A204.1 (cell line): ENCODE data around the gene MED15.

Experiments used
- FAIRE-seq: peaks from 2 replicates; lab custom pipeline; 2012; peaks lifted over from hg19 to GRCh38; lab: Jason Lieb, UNC

MED15 gene

DNA sequence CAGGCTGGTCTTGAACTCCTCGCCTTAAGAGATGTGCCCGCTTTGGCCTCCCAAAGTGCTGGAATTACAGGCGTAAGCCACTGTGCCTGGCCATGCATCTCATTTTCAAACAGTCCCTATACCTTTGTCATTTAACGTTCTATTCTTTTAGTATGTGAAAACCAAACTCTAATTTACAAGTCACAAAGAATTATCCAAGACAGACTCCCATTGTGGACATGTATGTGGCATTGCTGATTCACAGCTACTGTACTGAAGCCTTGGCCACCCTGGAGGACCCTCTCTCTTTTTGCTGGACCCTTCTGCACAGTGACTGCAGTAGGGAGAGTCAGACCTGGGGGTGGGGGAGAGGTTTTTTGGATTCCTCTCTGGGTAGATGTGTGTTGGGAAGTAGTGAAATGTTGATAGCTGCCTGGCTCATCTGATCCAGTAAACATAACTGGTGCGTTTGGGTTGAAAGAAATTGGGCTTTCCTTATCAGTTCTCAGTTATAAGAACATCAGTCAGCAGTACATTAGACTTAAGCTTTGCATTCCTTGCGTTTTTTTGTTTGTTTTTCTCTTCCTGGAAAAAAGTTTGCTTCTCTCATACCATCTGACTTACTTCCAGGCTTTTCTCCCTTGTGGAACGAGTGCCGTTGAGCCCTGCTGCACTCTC is 65.9 kb downstream of the MED15 start:
- no peak for FAIRE-seq

GRCh38 chr22:20573833-20574615 is 66.6 kb downstream of the MED15 start:
- FAIRE-seq = no peak

GRCh38 chr22:20574920-20575353 is 67.5 kb downstream of the MED15 start:
- FAIRE-seq = no peak

DNA sequence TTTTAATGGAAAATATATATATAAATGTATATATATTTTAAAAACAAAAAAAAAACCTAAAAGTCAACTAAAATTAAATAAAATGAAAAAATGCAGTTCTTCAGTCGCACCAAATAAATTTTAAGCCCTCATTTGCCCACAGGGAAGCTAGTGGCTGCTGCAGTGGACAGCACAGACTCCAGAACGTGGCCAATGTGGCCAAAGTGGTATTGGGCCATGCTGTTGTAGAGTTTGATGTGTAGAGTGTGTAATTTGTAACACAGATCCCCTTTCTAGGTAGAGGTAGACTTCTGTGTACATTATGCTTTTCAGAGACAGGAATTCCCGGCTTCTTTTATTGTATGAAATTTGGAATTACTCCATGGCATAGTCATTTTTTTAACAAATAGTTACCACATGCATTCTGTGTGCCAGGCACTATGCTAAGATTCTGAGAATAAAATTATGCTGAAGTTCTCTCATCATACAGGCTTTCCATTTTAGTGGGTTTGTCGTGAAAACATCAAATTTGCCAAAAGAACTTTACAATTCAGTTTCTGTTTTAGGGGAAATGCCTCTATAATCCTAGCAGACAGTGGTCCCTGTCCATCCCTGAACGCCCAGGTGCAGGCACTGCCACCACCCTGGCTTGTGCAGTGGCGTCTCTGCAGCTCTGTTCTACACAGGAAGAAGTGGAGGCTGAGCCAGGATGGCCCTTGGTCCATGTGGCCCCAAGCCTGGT is 68.5 kb downstream of the MED15 start:
- FAIRE-seq = no peak

DNA sequence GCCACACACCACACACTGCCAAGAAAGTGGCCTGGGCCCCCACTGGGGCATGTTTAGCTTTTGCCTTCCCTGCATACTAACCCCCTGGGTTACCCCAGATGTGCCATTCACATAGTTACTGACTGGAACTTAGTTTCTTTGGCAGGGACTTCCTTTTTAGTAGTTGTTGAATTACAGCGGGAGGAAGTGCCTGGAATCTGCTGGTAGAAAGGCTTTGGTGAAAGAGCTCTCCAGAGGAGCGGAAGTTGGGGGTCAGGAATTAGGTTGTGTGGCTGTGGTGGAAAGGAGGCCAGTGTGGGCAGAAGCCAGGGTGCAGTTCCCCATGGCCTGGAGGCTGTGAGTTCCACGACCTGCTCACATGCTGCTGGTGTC is 69.0 kb downstream of the MED15 start:
- FAIRE-seq = no peak

GRCh38 chr22:20577045-20577444 is 69.6 kb downstream of the MED15 start:
- FAIRE-seq = no peak

- no peak for FAIRE-seq
Observed at GRCh38 chr22:20577549-20577975, 70.2 kb downstream of the MED15 start.

DNA sequence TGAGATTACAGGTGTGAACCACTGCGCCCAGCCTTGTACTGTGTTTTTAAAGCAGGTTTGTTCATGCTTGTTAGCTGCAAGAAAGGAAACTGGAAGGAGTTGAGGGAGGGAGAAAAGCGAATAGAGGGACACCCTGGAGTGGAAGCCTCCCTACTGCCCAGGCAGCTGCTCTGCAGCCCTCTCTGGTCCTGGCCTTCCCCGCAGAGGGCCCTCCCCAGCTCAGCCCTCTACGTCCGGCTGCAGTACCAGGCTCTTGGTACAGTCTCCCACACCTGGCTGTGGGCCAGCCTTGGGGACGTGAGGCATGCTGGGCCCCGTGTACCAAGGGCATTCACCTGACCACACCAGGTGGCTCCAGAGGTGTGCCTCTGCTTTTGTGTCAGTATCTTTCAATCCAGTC is 70.8 kb downstream of the MED15 start:
- FAIRE-seq = no peak

- FAIRE-seq = no peak
Observed at GRCh38 chr22:20578707-20579106, 71.3 kb downstream of the MED15 start.

GRCh38 chr22:20579273-20580120 is 72.1 kb downstream of the MED15 start:
- no peak for FAIRE-seq

DNA sequence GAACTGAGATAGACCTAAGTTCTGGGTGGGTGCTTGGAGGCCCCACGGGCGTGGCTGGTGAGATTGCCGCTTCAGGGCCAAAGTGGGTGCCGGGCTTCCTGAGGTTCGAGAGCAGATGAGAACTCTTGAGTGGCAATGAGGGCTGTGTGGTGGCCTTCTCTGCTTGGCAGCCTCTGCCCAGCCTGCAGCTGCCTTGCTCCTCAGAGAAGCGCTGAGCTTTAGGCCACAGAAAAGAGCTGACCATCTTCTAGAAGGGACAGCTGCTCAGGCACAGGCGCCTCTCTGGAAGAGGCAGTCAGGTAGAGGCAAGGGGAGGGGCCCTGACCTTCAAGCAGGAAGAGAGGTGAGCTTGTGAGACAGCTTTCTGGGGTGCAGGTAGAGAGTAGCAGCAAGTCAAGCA is 72.8 kb downstream of the MED15 start:
- FAIRE-seq = no peak

DNA sequence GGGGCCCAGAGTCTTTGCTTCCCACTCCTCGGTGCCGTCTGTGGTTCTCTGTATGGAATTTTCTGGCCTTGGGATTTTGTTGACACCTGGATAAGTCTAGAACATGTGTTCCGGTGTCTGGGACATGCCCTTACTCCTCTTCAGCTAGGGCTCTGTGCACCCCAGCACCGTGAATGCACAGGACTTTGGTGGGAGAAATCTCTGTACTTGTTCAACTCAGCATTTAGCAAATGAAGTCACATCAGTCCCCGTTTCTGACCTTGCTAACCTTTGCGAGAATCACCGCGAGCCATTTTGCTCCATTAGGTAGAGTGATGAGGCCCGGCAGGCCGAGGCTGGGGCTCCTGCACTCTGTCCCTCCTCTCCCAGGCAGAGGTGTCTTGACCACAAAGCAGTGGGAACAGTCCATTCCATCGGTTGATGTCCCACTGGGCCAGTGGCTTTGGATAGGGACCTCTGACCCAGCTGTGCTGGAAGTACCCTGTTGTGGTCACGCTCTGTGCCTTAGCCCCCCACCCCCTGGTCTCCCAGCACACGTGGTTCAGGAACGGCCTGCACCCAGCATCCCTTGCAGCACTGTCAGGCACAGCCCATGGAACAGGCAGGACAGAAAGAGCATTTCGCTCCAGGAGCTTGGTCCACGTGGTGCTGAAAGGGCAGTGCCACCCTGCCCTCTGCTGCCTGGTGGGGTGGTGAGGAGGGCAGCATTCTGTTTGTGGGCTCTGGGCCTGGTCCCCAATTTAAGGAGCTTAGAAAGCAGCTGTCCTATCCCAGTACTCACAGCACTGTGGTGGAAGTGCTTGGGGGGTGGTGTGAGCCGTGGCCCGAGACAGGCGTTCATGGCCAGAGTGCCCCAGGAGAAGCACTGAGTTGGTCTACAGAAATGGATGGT is 73.4 kb downstream of the MED15 start:
- FAIRE-seq = no peak

GRCh38 chr22:20581503-20582170 is 74.2 kb downstream of the MED15 start:
- no peak for FAIRE-seq

DNA sequence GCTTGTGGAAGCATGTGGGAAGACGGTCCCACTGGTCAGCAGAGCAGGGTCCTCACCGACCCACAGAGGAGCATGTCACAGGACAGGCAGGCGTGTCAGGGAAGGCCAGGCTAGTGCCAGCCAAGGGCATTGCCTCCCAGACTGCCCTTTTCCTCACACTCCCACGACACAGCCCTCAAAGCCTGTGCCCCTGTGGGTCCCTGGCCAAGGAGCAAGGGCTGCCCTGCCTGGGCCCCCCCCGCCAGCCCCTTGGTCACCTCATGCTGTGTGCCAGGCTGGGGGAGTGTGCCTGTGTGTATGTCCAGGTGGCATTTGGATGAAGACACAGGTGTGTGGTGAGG is 74.7 kb downstream of the MED15 start:
- FAIRE-seq = no peak

DNA sequence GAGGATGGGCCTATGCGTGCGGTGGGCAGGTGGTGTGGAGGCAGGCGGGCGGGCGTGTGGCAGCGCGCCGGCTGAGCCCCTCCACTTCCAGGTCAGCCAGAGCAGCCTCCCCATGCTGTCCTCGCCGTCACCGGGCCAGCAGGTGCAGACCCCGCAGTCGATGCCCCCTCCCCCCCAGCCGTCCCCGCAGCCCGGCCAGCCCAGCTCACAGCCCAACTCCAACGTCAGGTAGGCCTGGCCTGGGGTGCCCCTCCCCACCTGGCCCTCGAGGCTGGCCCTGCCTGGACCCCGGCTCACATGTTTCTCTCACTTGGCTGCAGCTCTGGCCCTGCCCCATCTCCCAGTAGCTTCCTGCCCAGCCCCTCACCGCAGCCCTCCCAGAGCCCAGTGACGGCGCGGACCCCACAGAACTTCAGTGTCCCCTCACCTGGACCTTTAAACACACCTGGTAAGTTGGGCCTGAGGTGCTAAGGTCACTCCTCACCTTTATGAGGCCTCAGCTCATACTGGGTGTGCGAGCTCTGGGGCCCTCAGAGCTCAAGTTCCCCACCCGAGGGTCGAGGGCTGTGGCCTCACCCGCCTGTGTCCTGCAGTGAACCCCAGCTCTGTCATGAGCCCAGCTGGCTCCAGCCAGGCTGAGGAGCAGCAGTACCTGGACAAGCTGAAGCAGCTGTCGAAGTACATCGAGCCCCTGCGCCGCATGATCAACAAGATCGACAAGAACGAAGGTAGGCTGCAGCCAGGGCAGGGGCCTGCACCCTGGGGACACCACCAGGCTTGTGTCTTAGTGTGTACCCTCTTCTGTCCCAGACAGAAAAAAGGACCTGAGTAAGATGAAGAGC is 75.3 kb downstream of the MED15 start:
- no peak for FAIRE-seq

DNA sequence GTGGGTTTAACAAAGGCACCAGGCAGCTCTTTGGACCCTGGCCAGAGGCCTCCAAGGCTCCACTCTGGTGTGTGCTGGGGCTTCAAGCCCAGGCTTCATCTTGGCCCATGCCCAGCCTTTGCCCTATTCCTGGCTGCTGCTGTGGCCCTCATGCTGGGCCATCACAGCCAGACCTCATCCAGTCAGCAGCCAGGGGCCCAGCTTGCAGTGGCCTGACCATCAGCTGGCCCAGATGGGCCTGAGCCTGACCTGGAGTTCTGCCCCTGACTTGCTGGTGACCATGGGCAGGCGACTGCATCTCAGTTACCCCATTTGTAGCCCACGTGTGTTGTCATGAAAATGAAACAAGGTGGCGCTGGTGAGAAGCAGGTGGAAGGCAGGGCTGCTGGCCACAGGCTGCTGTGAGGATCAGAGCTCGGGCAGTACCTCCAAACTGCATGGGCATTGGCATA is 76.1 kb downstream of the MED15 start:
- FAIRE-seq = no peak

DNA sequence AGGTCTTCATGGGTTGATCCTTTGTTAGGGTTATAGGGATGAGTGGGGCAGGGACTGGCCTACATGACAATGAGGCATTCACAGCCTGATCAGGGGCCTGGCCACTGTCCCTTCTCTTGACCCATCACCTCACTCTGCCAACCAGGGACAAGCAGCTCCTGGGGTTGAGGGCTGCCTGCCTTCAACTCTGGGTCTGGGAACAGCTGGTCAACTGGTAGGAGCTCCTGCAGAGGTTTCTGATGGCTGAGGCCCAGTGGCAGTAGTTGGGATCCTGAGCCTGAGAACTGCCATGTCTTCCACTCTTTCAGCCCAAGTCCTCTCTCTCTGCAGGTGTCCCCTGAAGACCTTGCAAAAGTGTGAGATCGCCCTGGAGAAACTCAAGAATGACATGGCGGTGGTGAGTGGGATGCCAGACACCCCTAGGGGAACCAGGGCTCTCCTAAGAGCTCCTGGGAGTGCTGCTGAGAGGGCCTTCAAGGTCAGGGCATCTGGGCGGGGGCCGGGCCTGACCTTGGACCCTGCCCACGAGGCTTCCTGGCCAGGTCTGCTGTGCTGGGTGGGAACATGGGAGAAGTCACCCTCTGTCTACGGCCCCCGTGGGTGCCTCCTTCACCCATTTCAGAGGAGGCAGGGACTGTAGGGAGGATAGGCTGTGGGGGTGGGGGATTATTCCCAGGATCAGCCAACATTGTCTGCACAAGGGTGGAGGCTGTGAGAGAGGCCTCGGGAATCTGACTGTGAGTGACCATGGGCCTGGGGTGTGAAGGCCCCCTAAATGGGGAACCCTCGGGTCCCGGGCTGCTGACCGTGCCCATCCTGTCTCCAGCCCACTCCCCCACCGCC is 76.8 kb downstream of the MED15 start:
- FAIRE-seq = no peak

DNA sequence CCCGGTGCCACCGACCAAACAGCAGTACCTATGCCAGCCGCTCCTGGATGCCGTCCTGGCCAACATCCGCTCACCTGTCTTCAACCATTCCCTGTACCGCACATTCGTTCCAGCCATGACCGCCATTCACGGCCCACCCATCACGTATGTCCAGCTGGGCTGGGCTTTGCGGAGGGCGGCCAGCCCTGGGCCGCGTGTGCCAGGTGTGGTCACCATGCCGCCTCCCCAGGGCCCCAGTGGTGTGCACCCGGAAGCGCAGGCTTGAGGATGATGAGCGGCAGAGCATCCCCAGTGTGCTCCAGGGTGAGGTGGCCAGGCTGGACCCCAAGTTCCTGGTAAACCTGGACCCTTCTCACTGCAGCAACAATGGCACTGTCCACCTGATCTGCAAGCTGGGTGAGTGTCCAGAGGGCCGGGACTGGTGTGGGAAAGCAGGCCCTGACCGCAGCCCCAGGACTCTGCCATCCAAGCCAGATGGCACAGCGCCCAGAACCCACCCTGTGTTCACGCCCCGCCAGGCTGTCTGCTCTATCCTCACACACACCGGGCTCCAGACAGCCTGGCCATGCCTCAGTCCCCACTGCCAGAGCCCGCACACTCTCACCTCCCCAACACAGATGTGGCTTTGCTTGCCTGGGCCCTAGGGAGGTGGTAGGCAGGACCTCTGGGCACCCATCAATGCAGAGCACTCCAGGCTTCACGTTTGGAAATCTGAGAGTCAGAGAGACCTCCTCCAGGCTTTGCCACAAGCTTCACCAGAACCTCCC is 77.6 kb downstream of the MED15 start:
- FAIRE-seq = no peak
